Endothelial cell (in vitro differentiated cells): ENCODE results near the gene TMEM135. TPM values are rescaled to one million over a fixed set of nuclear protein-coding genes. Genes with fewer than 3 reads are reported as not detected.

Experiments
- DNase-seq: peaks from one replicate; pipeline ENCODE4 v3.0.0; 2021; ENCODE audit warnings: low spot score
- H3K27ac Mint-ChIP-seq: one replicate; pipeline ENCODE4 v1.8.0; 2021; ENCODE audit warnings: mixed read lengths, inconsistent platforms; ENCODE audit not compliant: unreplicated experiment
- H3K27me3 Mint-ChIP-seq: one replicate; pipeline ENCODE4 v1.8.0; 2021; ENCODE audit warnings: mild to moderate bottlenecking, moderate library complexity, mixed read lengths, inconsistent platforms; ENCODE audit not compliant: unreplicated experiment
- H3K36me3 Mint-ChIP-seq: one replicate; pipeline ENCODE4 v1.8.0; 2021; ENCODE audit warnings: mild to moderate bottlenecking, low read depth, mixed read lengths, inconsistent platforms; ENCODE audit not compliant: unreplicated experiment
- H3K4me1 Mint-ChIP-seq: one replicate; pipeline ENCODE4 v1.8.0; 2021; ENCODE audit warnings: mild to moderate bottlenecking, mixed read lengths, inconsistent platforms; ENCODE audit not compliant: unreplicated experiment
- H3K4me3 Mint-ChIP-seq: one replicate; pipeline ENCODE4 v1.8.0; 2021; ENCODE audit warnings: mild to moderate bottlenecking, mixed read lengths, inconsistent platforms; ENCODE audit not compliant: unreplicated experiment
- H3K9me3 Mint-ChIP-seq: one replicate; pipeline ENCODE4 v1.8.0; 2021; ENCODE audit warnings: mixed read lengths, inconsistent platforms; ENCODE audit not compliant: unreplicated experiment
- CTCF ChIP-seq: fragments of 200-600 bp; sonication (generic); IDR thresholded peaks from one replicate; pipeline ENCODE4 v1.5.0; 2021; ENCODE audit warnings: antibody characterized with exemption; ENCODE audit not compliant: unreplicated experiment
- total RNA-seq: library from RNA; stranded (reverse); fragmentation: NEBNext Ultra II Directional; extraction: Animal tissue kit (Norgen Biotek cat#: 25700); gene quantifications from one replicate; pipeline ENCODE4 v1.2.1, GENCODE V29; 2021; ENCODE audit not compliant: unreplicated experiment

Gene TMEM135
- total RNA-seq, 1 donor from 2014 or later = 49.7 TPM

GRCh38 chr11:87013912-87014825 lies 23.6 kb upstream of the TMEM135 start:
- no peak overlapping the region for H3K4me3 Mint-ChIP-seq
- H3K36me3 Mint-ChIP-seq = no peaks in the 10 kb centered on the region
- H3K27ac Mint-ChIP-seq = no peak overlapping the region
- DNase-seq = no peak
- H3K9me3 Mint-ChIP-seq = no peaks in the 10 kb centered on the region
- H3K4me1 Mint-ChIP-seq = peaks cover 22% of the 10 kb centered on the region
- TF ChIP-seq CTCF = no peak
- H3K27me3 Mint-ChIP-seq = no peaks in the 10 kb centered on the region

- no peak for TF ChIP-seq CTCF
- no peaks in the 10 kb centered on the region for H3K9me3 Mint-ChIP-seq
- no peaks in the 10 kb centered on the region for H3K36me3 Mint-ChIP-seq
- no peak for DNase-seq
- no peaks in the 10 kb centered on the region for H3K27me3 Mint-ChIP-seq
- H3K4me3 Mint-ChIP-seq = no peak overlapping the region
- peaks cover 37% of the 10 kb centered on the region for H3K4me1 Mint-ChIP-seq
- no peak overlapping the region for H3K27ac Mint-ChIP-seq
Observed at GRCh38 chr11:87015645-87016044, 22.1 kb upstream of the TMEM135 start.

GRCh38 chr11:87019613-87020271 lies 18.0 kb upstream of the TMEM135 start:
- Mint-ChIP-seq H3K27me3 (no peaks in the 10 kb centered on the region), H3K4me3 (peak overlapping the region; percentile 4), H3K4me1 (peaks cover 41% of the 10 kb centered on the region), H3K36me3 (no peaks in the 10 kb centered on the region), H3K9me3 (no peaks in the 10 kb centered on the region), H3K27ac (peak overlapping the region; percentile 96)
- DNase-seq = no peak
- no peak for TF ChIP-seq CTCF

GRCh38 chr11:87020336-87020735 lies 17.4 kb upstream of the TMEM135 start:
- Mint-ChIP-seq H3K27me3 (no peaks in the 10 kb centered on the region), H3K36me3 (no peaks in the 10 kb centered on the region), H3K9me3 (no peaks in the 10 kb centered on the region), H3K4me3 (no peak overlapping the region), H3K4me1 (peaks cover 41% of the 10 kb centered on the region), H3K27ac (peak overlapping the region; percentile 96)
- no peak for TF ChIP-seq CTCF
- DNase-seq = no peak
